GM18858 (cell line): Measurements from ENCODE around the gene C19orf73.
"Not testable (repeated sequence)": the region's sequence is repeated elsewhere in the genome, so short reads cannot be mapped to it uniquely, and the experiment has no call there.

ENCODE experiments used
- ATAC-seq: cut with Tn5 transposase; IDR thresholded peaks from one replicate; pipeline ENCODE4 v1.9.1; 2021; ENCODE audit not compliant: unreplicated experiment

C19orf73 gene

GRCh38 chr19:49123285-49123684 lies 4.3 kb upstream of the C19orf73 start:
- ATAC-seq, result not testable (repeated sequence)

- not testable (repeated sequence) for ATAC-seq
Measured at GRCh38 chr19:49121841-49122240, 2.9 kb upstream of the C19orf73 start.

- ATAC-seq, result no peak
Measured at GRCh38 chr19:49120868-49121267, 1.9 kb upstream of the C19orf73 start.

GRCh38 chr19:49120325-49120683 lies 1.4 kb upstream of the C19orf73 start:
- no peak for ATAC-seq

- no peak for ATAC-seq
Measured at GRCh38 chr19:49119411-49120324, 725 bp upstream of the C19orf73 start, which contains the start of gene PPFIA3. Gene PPFIA3, plus strand, starts transcription at chr19:49119544. Its CDS starts 8,330 bp downstream, at chr19:49127874.

- no peak for ATAC-seq
Measured at GRCh38 chr19:49117677-49118564, 1.0 kb downstream of the C19orf73 start.

- ATAC-seq, result no peak
Measured at GRCh38 chr19:49116544-49116943, 2.4 kb downstream of the C19orf73 start.

- peak; percentile 7 for ATAC-seq
Measured at GRCh38 chr19:49114630-49115363, 4.1 kb downstream of the C19orf73 start.

GRCh38 chr19:49113762-49114629 lies 4.9 kb downstream of the C19orf73 start, which contains the start of gene LIN7B:
Gene LIN7B, plus strand, starts transcription at chr19:49114370. Its CDS starts 35 bp downstream, at chr19:49114405.
- ATAC-seq, result peak; percentile 31

GRCh38 chr19:49111218-49111998 lies 7.5 kb downstream of the C19orf73 start:
- ATAC-seq, result no peak

GRCh38 chr19:49110567-49110966 lies 8.4 kb downstream of the C19orf73 start:
- no peak for ATAC-seq

GRCh38 chr19:49109569-49110233 lies 9.2 kb downstream of the C19orf73 start:
- no peak for ATAC-seq

- no peak for ATAC-seq
Measured at GRCh38 chr19:49109051-49109450, 9.9 kb downstream of the C19orf73 start.

GRCh38 chr19:49107625-49108459 lies 11.1 kb downstream of the C19orf73 start:
- no peak for ATAC-seq

- ATAC-seq, result no peak
Measured at GRCh38 chr19:49106648-49107135, 12.3 kb downstream of the C19orf73 start.

- no peak for ATAC-seq
Measured at GRCh38 chr19:49104229-49104864, 14.6 kb downstream of the C19orf73 start.
